ENCODE data around the gene RPRD1A.

Gene RPRD1A

DNA sequence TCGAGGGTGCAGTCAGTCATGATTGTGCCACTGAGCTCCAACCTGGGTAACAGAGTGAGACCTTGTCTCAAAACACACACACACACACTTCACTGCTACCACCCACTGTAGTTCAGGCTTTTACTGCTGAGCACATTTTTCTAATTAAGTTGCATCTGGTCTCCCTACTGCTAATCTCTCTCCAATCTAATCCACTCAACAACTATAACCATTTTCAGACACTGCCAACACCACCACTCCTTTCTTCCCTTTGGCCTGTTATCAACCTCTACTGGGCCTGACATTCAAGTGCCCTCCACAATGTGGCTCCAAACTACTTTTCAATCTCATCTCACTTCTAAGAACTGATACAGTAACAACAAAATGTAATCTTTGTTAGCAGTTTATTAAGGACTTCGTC is 50.1 kb downstream of the RPRD1A start:
- Histone ChIP-seq H3K4me3 (ENCODE audit: low read depth in 1 of 5, low read length in 5 of 5) (no peak overlapping the region), H3K9ac (ENCODE audit: low read length in 5 of 5) (no peak overlapping the region), H3K27me3 (ENCODE audit: control insufficient read depth in 5 of 5, insufficient read depth in 4 of 5, low read length in 5 of 5) (no peaks in the 10 kb centered on the region), H3K9me3 (ENCODE audit: control insufficient read depth in 5 of 5, low read length in 5 of 5) (no peaks in the 10 kb centered on the region), H3K27ac (ENCODE audit: low read depth, low read length) (no peak overlapping the region), H3K4me1 (ENCODE audit: control insufficient read depth in 5 of 5, insufficient read depth in 5 of 5, low read length in 5 of 5) (peaks cover 0 to 4% (median 0%) of the 10 kb centered on the region in 5 donors), H3K36me3 (ENCODE audit: control insufficient read depth in 5 of 5, insufficient read depth in 5 of 5, low read length in 5 of 5) (no peaks in the 10 kb centered on the region)

DNA sequence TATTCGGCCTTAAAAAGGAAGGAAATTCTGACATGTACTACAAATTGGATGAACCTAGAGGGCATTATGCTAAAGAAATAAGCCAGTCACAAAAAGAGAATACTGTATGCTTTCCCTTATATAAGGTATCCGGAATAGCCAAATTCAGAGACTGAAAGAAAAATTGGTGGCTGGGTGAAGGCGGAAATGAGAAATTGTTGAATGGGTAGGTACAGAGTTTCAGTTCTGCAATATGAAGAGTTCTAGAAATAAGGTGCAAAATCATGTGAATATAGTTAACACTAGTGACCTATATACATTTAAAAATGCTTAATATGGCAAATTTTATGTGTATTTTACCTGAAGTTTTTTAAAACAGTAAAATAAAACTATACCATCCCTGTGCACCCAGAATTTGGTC is 51.7 kb downstream of the RPRD1A start:
- H3K9ac ChIP-seq (ENCODE audit: low read length in 5 of 5) = no peak overlapping the region
- H3K36me3 ChIP-seq (ENCODE audit: control insufficient read depth in 5 of 5, insufficient read depth in 5 of 5, low read length in 5 of 5) = no peaks in the 10 kb centered on the region
- peaks cover 0 to 4% (median 0%) of the 10 kb centered on the region in 5 donors for H3K4me1 ChIP-seq (ENCODE audit: control insufficient read depth in 5 of 5, insufficient read depth in 5 of 5, low read length in 5 of 5)
- H3K9me3 ChIP-seq (ENCODE audit: control insufficient read depth in 5 of 5, low read length in 5 of 5) = no peaks in the 10 kb centered on the region
- no peak overlapping the region for H3K4me3 ChIP-seq (ENCODE audit: low read depth in 1 of 5, low read length in 5 of 5)
- H3K27me3 ChIP-seq (ENCODE audit: control insufficient read depth in 5 of 5, insufficient read depth in 4 of 5, low read length in 5 of 5) = no peaks in the 10 kb centered on the region
- H3K27ac ChIP-seq (ENCODE audit: low read depth, low read length) = no peak overlapping the region

DNA sequence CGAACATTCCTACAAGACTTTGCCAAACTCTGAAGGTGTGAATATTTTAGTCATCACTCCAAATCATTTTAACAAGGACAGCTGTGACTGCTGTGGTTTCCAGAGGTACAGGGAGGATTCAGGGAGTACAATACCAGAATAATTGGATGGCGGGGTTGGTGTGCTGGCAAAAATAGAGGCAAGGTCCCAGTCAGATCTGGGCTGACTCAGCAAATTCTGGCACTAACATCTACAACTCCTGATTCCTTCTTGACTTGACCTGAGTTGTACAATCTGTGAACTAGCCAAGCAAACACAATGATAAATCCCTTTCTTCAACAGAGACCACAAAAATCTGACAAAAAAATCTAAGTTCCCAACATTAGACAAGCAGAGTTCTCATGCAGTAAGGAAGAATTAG is 54.5 kb downstream of the RPRD1A start:
- H3K9me3 ChIP-seq (ENCODE audit: control insufficient read depth in 5 of 5, low read length in 5 of 5) = no peaks in the 10 kb centered on the region
- no peak overlapping the region for H3K9ac ChIP-seq (ENCODE audit: low read length in 5 of 5)
- no peaks in the 10 kb centered on the region for H3K27me3 ChIP-seq (ENCODE audit: control insufficient read depth in 5 of 5, insufficient read depth in 4 of 5, low read length in 5 of 5)
- H3K4me1 ChIP-seq (ENCODE audit: control insufficient read depth in 5 of 5, insufficient read depth in 5 of 5, low read length in 5 of 5) = peaks cover 0 to 3% (median 0%) of the 10 kb centered on the region in 5 donors
- no peak overlapping the region for H3K4me3 ChIP-seq (ENCODE audit: low read depth in 1 of 5, low read length in 5 of 5)
- H3K27ac ChIP-seq (ENCODE audit: low read depth, low read length) = no peak overlapping the region
- H3K36me3 ChIP-seq (ENCODE audit: control insufficient read depth in 5 of 5, insufficient read depth in 5 of 5, low read length in 5 of 5) = no peaks in the 10 kb centered on the region

DNA sequence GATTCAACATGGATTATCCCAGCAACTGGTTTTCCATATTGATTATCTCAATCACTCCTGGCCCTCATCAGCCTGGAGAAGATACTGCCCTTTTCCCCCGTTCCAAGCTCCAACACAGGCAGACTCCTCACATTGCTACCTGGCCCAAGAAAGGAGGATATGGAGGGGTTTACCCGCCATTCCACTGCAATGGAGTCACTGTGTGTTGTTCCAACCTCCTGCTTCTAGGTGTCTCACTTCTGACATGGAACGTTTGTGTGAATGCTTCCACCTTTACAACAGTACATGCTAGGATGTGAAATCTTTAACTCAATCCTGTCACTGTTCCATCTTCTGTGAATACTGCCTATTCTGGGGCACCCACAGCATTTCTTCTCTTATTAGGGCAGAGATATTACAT is 58.1 kb downstream of the RPRD1A start:
- H3K27me3 ChIP-seq (ENCODE audit: control insufficient read depth in 5 of 5, insufficient read depth in 4 of 5, low read length in 5 of 5) = no peaks in the 10 kb centered on the region
- no peaks in the 10 kb centered on the region for H3K9me3 ChIP-seq (ENCODE audit: control insufficient read depth in 5 of 5, low read length in 5 of 5)
- no peak overlapping the region for H3K9ac ChIP-seq (ENCODE audit: low read length in 5 of 5)
- H3K4me3 ChIP-seq (ENCODE audit: low read depth in 1 of 5, low read length in 5 of 5) = no peak overlapping the region
- H3K4me1 ChIP-seq (ENCODE audit: control insufficient read depth in 5 of 5, insufficient read depth in 5 of 5, low read length in 5 of 5) = no peaks in the 10 kb centered on the region
- H3K36me3 ChIP-seq (ENCODE audit: control insufficient read depth in 5 of 5, insufficient read depth in 5 of 5, low read length in 5 of 5) = no peaks in the 10 kb centered on the region
- H3K27ac ChIP-seq (ENCODE audit: low read depth, low read length) = no peak overlapping the region

DNA sequence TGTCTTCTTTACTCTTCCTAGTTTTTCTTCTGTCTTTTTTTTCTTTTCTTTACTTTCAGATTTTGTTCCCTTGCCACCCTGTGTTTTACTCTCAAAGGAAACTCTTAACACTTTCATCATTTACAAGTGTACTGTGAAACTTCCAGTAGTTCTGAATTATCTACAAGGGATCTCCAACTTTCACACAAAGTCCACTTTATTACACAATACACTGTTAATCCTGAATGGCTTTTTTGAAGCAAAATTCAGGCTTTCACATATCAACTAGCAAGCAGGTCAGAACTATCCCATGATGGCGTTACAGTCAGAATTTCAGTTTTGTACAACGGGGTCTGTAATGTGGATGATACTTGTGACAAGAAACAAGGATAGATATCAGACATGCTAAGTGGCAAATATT is 60.4 kb downstream of the RPRD1A start:
- H3K36me3 ChIP-seq (ENCODE audit: control insufficient read depth in 5 of 5, insufficient read depth in 5 of 5, low read length in 5 of 5) = no peaks in the 10 kb centered on the region
- H3K4me3 ChIP-seq (ENCODE audit: low read depth in 1 of 5, low read length in 5 of 5) = no peak overlapping the region
- H3K9ac ChIP-seq (ENCODE audit: low read length in 5 of 5) = no peak overlapping the region
- H3K9me3 ChIP-seq (ENCODE audit: control insufficient read depth in 5 of 5, low read length in 5 of 5) = no peaks in the 10 kb centered on the region
- H3K27ac ChIP-seq (ENCODE audit: low read depth, low read length) = no peak overlapping the region
- H3K4me1 ChIP-seq (ENCODE audit: control insufficient read depth in 5 of 5, insufficient read depth in 5 of 5, low read length in 5 of 5) = no peaks in the 10 kb centered on the region
- no peaks in the 10 kb centered on the region for H3K27me3 ChIP-seq (ENCODE audit: control insufficient read depth in 5 of 5, insufficient read depth in 4 of 5, low read length in 5 of 5)

DNA sequence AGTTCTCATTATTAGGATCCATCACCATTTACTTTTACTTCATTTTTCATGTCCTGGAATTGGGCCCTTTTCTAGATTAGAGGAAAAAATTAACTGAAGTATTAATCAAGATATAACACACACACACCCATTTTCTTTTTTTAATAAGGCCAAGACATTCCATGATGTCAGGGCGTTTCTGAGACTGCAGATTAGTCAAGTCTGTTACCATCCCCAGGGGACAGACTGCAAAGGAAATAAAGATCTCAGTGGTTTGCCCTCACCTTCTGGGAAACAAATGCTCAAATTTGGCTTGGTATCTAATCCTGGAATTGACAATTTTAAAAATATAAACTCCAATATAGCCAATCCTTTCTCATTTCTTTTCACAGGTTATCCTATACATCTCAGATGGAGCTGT is 67.4 kb downstream of the RPRD1A start:
- H3K4me1 ChIP-seq (ENCODE audit: control insufficient read depth in 5 of 5, insufficient read depth in 5 of 5, low read length in 5 of 5) = no peaks in the 10 kb centered on the region
- H3K36me3 ChIP-seq (ENCODE audit: control insufficient read depth in 5 of 5, insufficient read depth in 5 of 5, low read length in 5 of 5) = peaks cover 0 to 3% (median 0%) of the 10 kb centered on the region in 5 donors
- no peak overlapping the region for H3K4me3 ChIP-seq (ENCODE audit: low read depth in 1 of 5, low read length in 5 of 5)
- no peak overlapping the region for H3K27ac ChIP-seq (ENCODE audit: low read depth, low read length)
- no peak overlapping the region for H3K9ac ChIP-seq (ENCODE audit: low read length in 5 of 5)
- H3K27me3 ChIP-seq (ENCODE audit: control insufficient read depth in 5 of 5, insufficient read depth in 4 of 5, low read length in 5 of 5) = no peaks in the 10 kb centered on the region
- H3K9me3 ChIP-seq (ENCODE audit: control insufficient read depth in 5 of 5, low read length in 5 of 5) = no peaks in the 10 kb centered on the region

DNA sequence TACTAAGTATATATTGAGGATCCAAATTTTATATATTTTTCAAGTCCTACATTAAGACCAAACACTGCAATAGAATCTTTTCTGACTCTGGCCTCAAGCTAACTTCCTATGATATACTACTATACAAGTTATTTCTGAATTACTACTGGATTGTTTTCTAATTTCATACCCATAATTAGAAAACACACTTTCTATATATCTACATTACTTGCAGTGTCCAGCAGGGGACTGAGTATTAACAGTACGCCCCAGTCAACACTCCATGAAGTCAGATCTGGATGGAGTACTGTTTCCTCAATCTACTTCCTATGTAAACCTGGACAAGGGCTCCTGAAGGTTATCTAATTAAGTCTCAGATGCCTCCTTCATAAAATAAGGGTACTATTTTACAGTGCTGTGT is 68.4 kb downstream of the RPRD1A start:
- no peak overlapping the region for H3K9ac ChIP-seq (ENCODE audit: low read length in 5 of 5)
- H3K36me3 ChIP-seq (ENCODE audit: control insufficient read depth in 5 of 5, insufficient read depth in 5 of 5, low read length in 5 of 5) = peaks cover 0 to 3% (median 0%) of the 10 kb centered on the region in 5 donors
- no peaks in the 10 kb centered on the region for H3K27me3 ChIP-seq (ENCODE audit: control insufficient read depth in 5 of 5, insufficient read depth in 4 of 5, low read length in 5 of 5)
- no peak overlapping the region for H3K4me3 ChIP-seq (ENCODE audit: low read depth in 1 of 5, low read length in 5 of 5)
- H3K4me1 ChIP-seq (ENCODE audit: control insufficient read depth in 5 of 5, insufficient read depth in 5 of 5, low read length in 5 of 5) = no peaks in the 10 kb centered on the region
- H3K27ac ChIP-seq (ENCODE audit: low read depth, low read length) = no peak overlapping the region
- no peaks in the 10 kb centered on the region for H3K9me3 ChIP-seq (ENCODE audit: control insufficient read depth in 5 of 5, low read length in 5 of 5)

DNA sequence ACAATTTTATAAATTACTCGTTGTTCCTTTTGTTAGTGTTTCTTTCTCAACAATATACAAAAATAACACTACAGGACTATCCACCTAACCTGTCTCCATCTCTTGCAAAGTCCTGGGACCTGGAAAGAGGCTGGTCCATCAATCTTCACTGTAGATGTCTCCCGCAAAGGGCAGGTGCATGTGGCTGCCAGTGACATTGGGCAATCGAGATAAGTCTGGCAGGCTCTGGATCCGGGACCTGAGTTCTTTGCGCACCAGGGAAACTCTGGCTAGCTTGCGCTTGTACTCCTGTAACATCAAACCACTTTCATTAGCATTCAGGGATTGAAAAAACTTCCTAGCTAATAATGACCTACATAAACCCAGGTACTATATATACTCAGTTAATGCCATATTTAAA is 74.3 kb downstream of the RPRD1A start:
- H3K27ac ChIP-seq (ENCODE audit: low read depth, low read length) = no peak overlapping the region
- H3K27me3 ChIP-seq (ENCODE audit: control insufficient read depth in 5 of 5, insufficient read depth in 4 of 5, low read length in 5 of 5) = no peaks in the 10 kb centered on the region
- no peak overlapping the region for H3K4me3 ChIP-seq (ENCODE audit: low read depth in 1 of 5, low read length in 5 of 5)
- H3K4me1 ChIP-seq (ENCODE audit: control insufficient read depth in 5 of 5, insufficient read depth in 5 of 5, low read length in 5 of 5) = no peaks in the 10 kb centered on the region
- H3K36me3 ChIP-seq (ENCODE audit: control insufficient read depth in 5 of 5, insufficient read depth in 5 of 5, low read length in 5 of 5) = peaks cover 10 to 27% (median 12%) of the 10 kb centered on the region in 5 donors
- H3K9me3 ChIP-seq (ENCODE audit: control insufficient read depth in 5 of 5, low read length in 5 of 5) = no peaks in the 10 kb centered on the region
- H3K9ac ChIP-seq (ENCODE audit: low read length in 5 of 5) = no peak overlapping the region

DNA sequence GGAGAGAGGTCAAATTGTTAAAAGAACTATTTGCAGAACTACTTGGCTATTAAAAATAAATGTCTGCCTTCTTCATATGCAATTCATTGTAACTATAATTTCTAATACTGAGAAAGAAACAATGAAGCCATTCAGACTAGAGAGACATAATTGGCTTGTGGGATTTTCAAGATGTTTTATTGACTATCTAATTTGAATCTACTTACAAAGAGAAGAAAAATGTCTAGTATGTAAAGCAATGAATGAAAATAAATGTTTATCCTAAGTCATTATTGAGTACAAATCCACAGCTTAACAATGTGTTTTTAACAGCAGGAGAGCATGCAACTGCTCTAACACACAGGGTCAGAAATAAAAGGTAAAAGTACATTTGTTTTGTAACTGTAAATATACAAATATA is 75.7 kb downstream of the RPRD1A start:
- Histone ChIP-seq H3K4me3 (ENCODE audit: low read depth in 1 of 5, low read length in 5 of 5) (no peak overlapping the region), H3K9me3 (ENCODE audit: control insufficient read depth in 5 of 5, low read length in 5 of 5) (no peaks in the 10 kb centered on the region), H3K27ac (ENCODE audit: low read depth, low read length) (no peak overlapping the region), H3K4me1 (ENCODE audit: control insufficient read depth in 5 of 5, insufficient read depth in 5 of 5, low read length in 5 of 5) (no peaks in the 10 kb centered on the region), H3K27me3 (ENCODE audit: control insufficient read depth in 5 of 5, insufficient read depth in 4 of 5, low read length in 5 of 5) (no peaks in the 10 kb centered on the region), H3K36me3 (ENCODE audit: control insufficient read depth in 5 of 5, insufficient read depth in 5 of 5, low read length in 5 of 5) (peaks cover 10 to 31% (median 17%) of the 10 kb centered on the region in 5 donors), H3K9ac (ENCODE audit: low read length in 5 of 5) (no peak overlapping the region)

DNA sequence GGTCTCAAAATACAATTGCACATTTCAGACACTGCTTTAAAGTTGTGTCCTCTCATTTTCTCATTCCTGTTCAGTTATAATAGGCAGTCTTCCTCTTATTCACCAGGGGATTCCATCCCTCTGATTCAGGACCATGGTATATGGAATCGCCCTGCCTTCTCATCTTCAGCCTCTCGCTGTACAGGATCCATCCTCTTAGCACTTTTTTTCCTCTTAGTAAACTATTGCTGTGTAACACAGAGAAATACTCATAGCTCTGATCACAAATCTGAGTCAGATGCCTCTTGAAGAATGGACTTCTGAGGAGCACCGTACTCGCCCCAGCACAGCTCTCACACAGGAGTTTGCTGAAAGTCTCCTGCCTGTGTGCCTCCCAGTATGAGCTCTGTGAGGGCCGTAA is 83.5 kb downstream of the RPRD1A start:
- no peak overlapping the region for H3K27ac ChIP-seq (ENCODE audit: low read depth, low read length)
- H3K9ac ChIP-seq (ENCODE audit: low read length in 5 of 5) = no peak overlapping the region
- H3K36me3 ChIP-seq (ENCODE audit: control insufficient read depth in 5 of 5, insufficient read depth in 5 of 5, low read length in 5 of 5) = peaks cover 17 to 34% (median 28%) of the 10 kb centered on the region in 5 donors
- H3K27me3 ChIP-seq (ENCODE audit: control insufficient read depth in 5 of 5, insufficient read depth in 4 of 5, low read length in 5 of 5) = no peaks in the 10 kb centered on the region
- no peaks in the 10 kb centered on the region for H3K4me1 ChIP-seq (ENCODE audit: control insufficient read depth in 5 of 5, insufficient read depth in 5 of 5, low read length in 5 of 5)
- no peak overlapping the region for H3K4me3 ChIP-seq (ENCODE audit: low read depth in 1 of 5, low read length in 5 of 5)
- no peaks in the 10 kb centered on the region for H3K9me3 ChIP-seq (ENCODE audit: control insufficient read depth in 5 of 5, low read length in 5 of 5)

DNA sequence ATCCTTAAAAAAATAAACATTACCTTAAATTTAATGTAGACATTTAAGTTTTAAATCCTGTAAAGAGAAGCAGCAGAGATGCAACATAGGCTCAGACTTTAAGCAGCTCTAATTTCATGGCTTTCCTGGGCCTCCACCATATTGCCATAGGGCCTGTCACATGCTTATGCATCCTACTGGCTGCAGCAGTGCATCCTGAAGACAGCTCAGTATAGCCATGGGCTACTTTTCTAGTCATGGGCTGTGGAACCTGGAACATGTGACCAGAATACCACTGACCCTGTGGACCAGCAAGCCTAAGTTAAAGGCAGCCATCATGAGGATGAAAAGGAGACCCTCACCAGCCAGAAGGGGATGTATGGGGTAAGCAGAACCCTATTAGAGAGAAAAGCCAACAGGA is 84.2 kb downstream of the RPRD1A start:
- no peak overlapping the region for H3K27ac ChIP-seq (ENCODE audit: low read depth, low read length)
- H3K4me1 ChIP-seq (ENCODE audit: control insufficient read depth in 5 of 5, insufficient read depth in 5 of 5, low read length in 5 of 5) = no peaks in the 10 kb centered on the region
- peaks cover 19 to 38% (median 28%) of the 10 kb centered on the region in 5 donors for H3K36me3 ChIP-seq (ENCODE audit: control insufficient read depth in 5 of 5, insufficient read depth in 5 of 5, low read length in 5 of 5)
- H3K4me3 ChIP-seq (ENCODE audit: low read depth in 1 of 5, low read length in 5 of 5) = no peak overlapping the region
- H3K9me3 ChIP-seq (ENCODE audit: control insufficient read depth in 5 of 5, low read length in 5 of 5) = no peaks in the 10 kb centered on the region
- no peak overlapping the region for H3K9ac ChIP-seq (ENCODE audit: low read length in 5 of 5)
- no peaks in the 10 kb centered on the region for H3K27me3 ChIP-seq (ENCODE audit: control insufficient read depth in 5 of 5, insufficient read depth in 4 of 5, low read length in 5 of 5)

Measured in subcutaneous abdominal adipose tissue (tissue), 5 donors.